Measurements from ENCODE around the gene NOTO.

- no peak for TF ChIP-seq CTCF (IDR thresholded peaks at IDR 0.05)
- no peak for TF ChIP-seq EZH2 (IDR thresholded peaks at IDR 0.05)
Measured at GRCh38 chr2:73217826-73218225, 15.5 kb downstream of the NOTO start.
